ENCODE results near the gene CAMK2A.

CAMK2A gene

GRCh38 chr5:150224483-150225027 is 65.0 kb downstream of the CAMK2A start:
- H3K4me1 ChIP-seq (ENCODE audit: control insufficient read depth, insufficient read depth, low read length): no peaks in the 10 kb centered on the region
- ChIA-PET POLR2A (no interaction called here), CTCF (interaction anchor here (1.0 kb wide), 1 partner anchor 64 kb away, joined by 11 read pairs; no protein-coding TSS in a partner anchor)
- H3K9me3 ChIP-seq (ENCODE audit: control insufficient read depth, insufficient read depth, low read depth, low read length): no peaks in the 10 kb centered on the region
- H3K4me3 ChIP-seq (ENCODE audit: low read depth, low read length): no peak overlapping the region
- no peak for TF ChIP-seq ZNF26 (tag by site-specific recombination; IDR thresholded peaks at IDR 0.05)
- TF ChIP-seq ZNF239 (tag by site-specific recombination; IDR thresholded peaks at IDR 0.05): no peak
- TF ChIP-seq ZNF132 (tag by site-specific recombination; IDR thresholded peaks at IDR 0.05; ENCODE audit: borderline replicate concordance): no peak
- TF ChIP-seq ZNF529 (tag by site-specific recombination; IDR thresholded peaks at IDR 0.05; ENCODE audit: insufficient replicate concordance): no peak
- no peak for TF ChIP-seq ZNF18 (tag by site-specific recombination; IDR thresholded peaks at IDR 0.05)
- TF ChIP-seq ZNF140 (tag by site-specific recombination; IDR thresholded peaks at IDR 0.05): no peak
- TF ChIP-seq ZNF114 (tag by site-specific recombination; IDR thresholded peaks at IDR 0.05): no peak
- TF ChIP-seq ZNF138 (tag by site-specific recombination; IDR thresholded peaks at IDR 0.05; ENCODE audit: borderline replicate concordance): no peak
- TF ChIP-seq ZNF747 (tag by site-specific recombination; IDR thresholded peaks at IDR 0.05): no peak
- no peak for TF ChIP-seq ZNF645 (tag by site-specific recombination; IDR thresholded peaks at IDR 0.05)
- TF ChIP-seq ZNF571 (tag by site-specific recombination; IDR thresholded peaks at IDR 0.05): no peak
- no peak for TF ChIP-seq ZNF501 (tag by site-specific recombination; IDR thresholded peaks at IDR 0.05)
- no peak for TF ChIP-seq ZSCAN5A (tag by site-specific recombination; IDR thresholded peaks at IDR 0.05)
- no peak for TF ChIP-seq MEIS1 (CRISPR knock-in tag; IDR thresholded peaks at IDR 0.05; ENCODE audit: borderline replicate concordance)
- no peak for TF ChIP-seq ZNF362 (tag by site-specific recombination; IDR thresholded peaks at IDR 0.05)
- TF ChIP-seq ZNF354C (tag by site-specific recombination; IDR thresholded peaks at IDR 0.05; ENCODE audit: borderline replicate concordance, low read depth): no peak
- TF ChIP-seq HOXD13 (CRISPR knock-in tag; IDR thresholded peaks at IDR 0.05; ENCODE audit: borderline replicate concordance): no peak
- no peak for TF ChIP-seq ZNF423 (tag by site-specific recombination; IDR thresholded peaks at IDR 0.05)
- no peak for TF ChIP-seq ZNF112 (tag by site-specific recombination; IDR thresholded peaks at IDR 0.05)
- no peak for TF ChIP-seq ZSCAN23 (tag by site-specific recombination; IDR thresholded peaks at IDR 0.05)
- no peaks in the 10 kb centered on the region for H3K36me3 ChIP-seq (ENCODE audit: control insufficient read depth in 2 of 2, insufficient read depth in 1 of 2, low read length in 2 of 2)
- H3K27ac ChIP-seq (ENCODE audit: extremely low read depth, low read depth, low read length): no peak overlapping the region

Measured in HEK293 (cell line).